ENCODE data around the gene CACNG3.

GRCh38 chr16:24221219-24221618, 34.9 kb upstream of the CACNG3 start:
- TF ChIP-seq CTCF (IDR thresholded peaks at IDR 0.05; ENCODE audit: poor library complexity) (no peak), EZH2phosphoT487 (IDR thresholded peaks at IDR 0.05; ENCODE audit: low read depth, severe bottlenecking, unreplicated experiment) (no peak), EZH2 (IDR thresholded peaks at IDR 0.05; ENCODE audit: borderline replicate concordance) (no peak)
